Measurements from ENCODE around the gene SP7.
"Not testable (repeated sequence)": the region's sequence is repeated elsewhere in the genome, so short reads cannot be mapped to it uniquely, and the experiment has no call there.

The SP7 gene

DNA sequence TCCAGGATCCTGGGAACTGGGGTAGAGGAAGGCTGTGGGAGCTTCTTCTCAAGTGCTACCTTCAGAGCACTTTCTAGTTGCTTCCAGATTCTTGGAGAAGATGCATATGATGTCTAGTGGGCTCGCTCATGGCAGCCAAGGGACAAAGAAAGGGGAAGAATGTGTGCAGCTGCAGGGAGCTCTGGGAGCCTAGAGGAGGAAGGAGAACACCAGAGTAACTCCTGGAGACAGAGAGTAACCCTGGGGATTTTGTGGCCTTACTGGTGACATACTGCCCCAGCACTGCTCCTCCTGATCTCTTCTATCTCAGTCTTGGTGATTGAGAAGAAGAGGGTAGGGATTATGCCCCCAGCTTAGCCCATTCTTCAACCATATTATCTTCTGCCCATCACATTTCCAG is 10.3 kb upstream of the SP7 start:
- DNase-seq (ENCODE audit: low spot score): no peak

GRCh38 chr12:53345486-53346188 is 9.5 kb upstream of the SP7 start:
- DNase-seq (ENCODE audit: low spot score): peak; percentile 85

GRCh38 chr12:53344824-53345485 is 8.8 kb upstream of the SP7 start:
- peak; percentile 92 for DNase-seq (ENCODE audit: low spot score)

DNA sequence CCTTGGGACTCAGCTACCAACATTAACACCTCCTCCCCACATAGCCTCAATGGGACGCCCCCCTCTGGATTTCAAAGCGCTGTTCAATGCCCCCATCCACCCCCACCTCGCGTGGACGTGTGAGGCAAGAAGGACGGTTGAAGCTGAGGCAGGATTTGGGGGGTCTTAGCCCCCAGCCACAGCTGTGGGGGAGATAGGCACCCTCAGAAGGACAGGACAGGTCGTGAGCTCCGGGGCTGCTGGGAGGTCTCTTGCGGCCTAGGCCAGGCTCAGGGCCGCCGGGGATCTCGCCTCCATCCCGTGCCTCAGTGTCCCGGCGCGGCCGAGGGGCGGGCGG is 8.3 kb upstream of the SP7 start:
- DNase-seq (ENCODE audit: low spot score): no peak

DNA sequence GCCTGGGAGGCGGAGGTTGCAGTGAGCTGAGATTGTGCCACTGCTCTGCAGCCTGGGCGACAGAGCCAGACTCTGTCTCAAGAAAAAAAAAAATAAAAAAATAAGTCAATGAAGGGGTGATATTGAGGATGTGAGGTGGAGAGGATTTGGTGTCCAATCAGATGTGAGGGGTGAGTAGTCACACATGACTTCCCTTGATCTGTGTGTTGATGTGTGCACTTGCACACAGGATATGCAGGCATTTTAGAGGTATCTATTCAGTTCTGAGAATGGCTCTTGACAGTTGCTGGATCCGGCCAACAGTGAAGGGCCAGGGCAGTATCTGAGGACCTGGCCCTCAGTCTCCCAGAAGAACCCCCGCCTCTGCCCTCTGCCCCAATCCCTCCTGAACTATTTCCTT is 7.8 kb upstream of the SP7 start:
- DNase-seq (ENCODE audit: low spot score): no peak

GRCh38 chr12:53343449-53343848 is 7.3 kb upstream of the SP7 start:
- no peak for DNase-seq (ENCODE audit: low spot score)

- no peak for DNase-seq (ENCODE audit: low spot score)
These were observed 4.2 kb upstream of the SP7 start for GRCh38 chr12:53340398-53340797.

- no peak for DNase-seq (ENCODE audit: low spot score)
These were observed 2.8 kb upstream of the SP7 start for GRCh38 chr12:53338916-53339315.

- DNase-seq (ENCODE audit: low spot score): no peak
These were observed 1.9 kb upstream of the SP7 start for GRCh38 chr12:53338017-53338416.

DNA sequence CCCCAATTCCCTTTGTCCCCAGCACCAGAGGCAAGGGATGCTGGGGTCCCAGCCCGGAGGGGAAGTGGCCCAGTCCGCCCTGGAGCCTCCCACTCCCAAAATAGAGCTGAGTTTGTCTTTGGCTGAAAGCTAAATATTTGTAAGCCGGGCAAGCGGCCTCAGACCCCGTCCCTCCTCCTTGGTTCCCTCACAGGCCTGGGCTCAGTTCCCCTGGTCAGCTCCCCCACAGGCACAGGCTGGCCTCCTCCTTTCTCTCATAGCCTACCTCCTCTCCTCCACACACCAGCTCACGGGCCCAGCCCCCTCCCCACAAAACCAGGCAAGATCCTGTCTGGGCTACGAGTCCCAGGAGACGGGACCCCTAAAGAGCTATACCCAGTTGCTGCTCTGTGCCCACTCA is 1.3 kb downstream of the SP7 start:
- no peak for DNase-seq (ENCODE audit: low spot score)

- DNase-seq (ENCODE audit: low spot score): no peak
These were observed 2.3 kb downstream of the SP7 start for GRCh38 chr12:53333845-53334244.

GRCh38 chr12:53333289-53333688 is 2.9 kb downstream of the SP7 start:
- no peak for DNase-seq (ENCODE audit: low spot score)

DNA sequence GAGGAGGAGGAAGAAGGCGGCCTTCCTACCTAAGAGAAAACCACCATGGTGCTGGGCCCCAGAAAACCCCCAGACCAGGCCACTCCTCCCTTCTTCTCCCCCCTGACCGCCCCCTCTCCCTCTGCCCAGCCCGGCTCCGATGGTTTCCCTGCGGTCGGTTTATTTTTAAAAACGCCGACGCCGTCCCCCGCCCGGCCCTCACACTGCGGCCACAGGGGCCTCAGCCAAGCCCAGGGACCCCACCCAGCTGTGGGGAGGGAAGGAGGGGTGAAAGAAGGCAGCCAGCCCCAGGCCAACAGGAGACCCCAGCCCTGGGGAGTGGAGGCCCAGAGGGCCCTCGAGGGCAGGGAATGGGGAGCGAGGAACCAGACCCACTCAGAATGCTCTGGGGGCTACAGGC is 3.4 kb downstream of the SP7 start:
- no peak for DNase-seq (ENCODE audit: low spot score)

DNA sequence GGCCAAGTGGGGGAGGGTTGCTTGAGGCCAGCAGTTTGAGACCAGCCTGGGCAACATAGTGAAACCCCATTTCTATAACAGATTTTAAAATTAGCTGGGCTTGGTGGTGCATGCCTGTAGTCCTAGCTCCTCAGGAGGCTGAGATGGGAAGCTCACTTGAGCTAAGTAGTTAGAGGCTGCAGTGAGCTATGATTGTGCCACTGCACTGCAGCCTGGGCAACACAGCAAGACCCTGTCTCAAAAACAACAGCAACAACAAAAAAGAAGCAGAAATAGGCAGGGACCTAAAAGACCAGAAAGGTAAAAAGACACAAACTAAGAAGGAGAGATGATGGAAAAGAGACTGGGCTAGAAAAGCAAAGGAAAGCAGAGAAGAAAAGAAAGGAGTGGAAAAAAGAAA is 3.8 kb downstream of the SP7 start:
- not testable (repeated sequence) for DNase-seq (ENCODE audit: low spot score)

- DNase-seq (ENCODE audit: low spot score): no peak
These were observed 5.5 kb downstream of the SP7 start for GRCh38 chr12:53330671-53331070.

- DNase-seq (ENCODE audit: low spot score): no peak
These were observed 8.1 kb downstream of the SP7 start for GRCh38 chr12:53328043-53328435.

DNA sequence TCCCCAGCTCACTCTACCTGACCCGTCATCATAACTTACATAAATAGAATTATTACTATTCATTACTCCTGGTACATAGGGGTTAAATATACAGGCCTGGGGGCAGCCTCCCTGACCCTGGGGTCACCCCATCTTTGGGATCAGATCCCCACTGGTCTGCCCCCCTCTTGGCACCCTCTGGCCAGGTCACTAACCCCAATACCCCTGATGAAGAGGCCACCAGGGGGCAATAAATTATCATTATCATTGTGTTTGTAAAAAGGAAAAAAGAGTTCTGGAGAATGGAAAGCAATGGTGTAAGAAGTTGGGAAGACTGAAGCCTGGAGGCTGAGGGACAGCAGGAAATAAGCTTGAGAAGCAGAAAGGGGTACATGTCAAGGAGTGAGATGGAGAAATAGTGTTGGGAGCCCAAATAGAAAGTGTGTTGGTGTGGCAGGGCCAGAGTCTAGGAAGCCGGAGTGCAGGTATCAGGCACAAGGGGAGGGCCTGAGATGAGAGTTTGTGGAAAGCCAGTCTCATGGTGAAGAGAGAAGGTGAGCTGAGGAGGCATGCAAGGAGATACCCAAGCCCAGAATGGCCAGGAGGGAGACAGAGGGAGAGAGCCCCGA is 8.6 kb downstream of the SP7 start:
- DNase-seq (ENCODE audit: low spot score): no peak

DNA sequence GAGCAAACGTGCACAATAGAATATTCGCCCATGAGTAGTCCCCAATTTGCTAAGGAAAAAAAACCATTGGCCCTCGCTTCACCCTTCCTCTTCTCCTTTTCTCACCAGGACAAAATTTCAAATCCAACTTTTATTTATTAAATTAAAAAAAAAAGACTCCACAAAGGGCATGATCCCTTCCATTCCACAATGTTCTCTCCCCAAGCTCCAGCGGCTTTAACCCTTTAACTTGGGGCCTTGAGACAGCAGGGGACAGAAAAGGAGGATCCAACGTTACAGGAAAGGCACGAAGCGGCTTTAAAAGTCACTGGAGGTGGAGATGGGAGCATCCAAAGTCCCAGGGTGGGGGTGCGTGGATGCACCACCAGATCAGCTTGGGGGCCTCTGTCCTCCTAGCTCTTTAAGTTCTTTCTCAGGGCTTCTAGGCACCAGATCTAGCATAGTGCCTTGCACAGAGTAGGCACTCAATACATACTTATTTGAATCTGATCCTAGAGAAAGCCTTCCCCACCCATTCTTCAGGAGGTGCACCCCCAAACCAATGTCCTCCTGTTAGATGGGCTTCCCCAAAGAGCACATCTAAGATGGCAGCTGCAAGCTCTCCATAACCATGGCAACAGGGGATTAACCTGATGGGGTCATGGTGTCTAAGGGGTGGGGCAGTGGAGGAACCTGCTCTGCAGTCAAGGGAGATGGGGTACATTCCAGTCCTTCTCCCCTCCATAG is 9.5 kb downstream of the SP7 start:
- DNase-seq (ENCODE audit: low spot score): no peak

DNA sequence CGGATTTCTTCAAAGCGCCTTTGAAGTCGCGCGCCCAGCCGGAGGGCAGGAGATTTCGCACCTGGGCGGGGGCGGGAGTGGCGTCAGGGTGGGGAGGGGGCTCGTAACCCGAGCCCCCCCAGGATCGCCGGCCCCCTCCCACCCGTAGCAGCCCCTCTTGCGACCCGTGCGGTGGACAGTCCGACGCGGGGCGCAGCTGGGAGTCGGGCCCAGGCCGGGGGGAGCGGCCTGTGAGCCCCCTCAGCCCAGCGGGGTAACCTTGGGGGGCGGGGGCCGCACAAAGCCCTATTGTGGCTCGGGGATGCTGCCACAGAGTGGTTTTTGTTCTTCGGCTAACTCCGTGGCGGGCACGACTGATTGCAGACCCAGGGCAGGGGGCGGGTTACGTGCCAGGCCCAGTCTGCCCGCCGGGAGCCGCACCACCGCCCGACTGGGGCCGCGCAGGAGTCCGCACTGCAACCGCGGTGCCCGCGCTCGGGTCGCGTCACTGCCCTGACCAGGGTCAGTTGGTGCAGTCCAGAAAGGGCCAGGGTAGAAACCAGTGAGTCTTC is 10.6 kb downstream of the SP7 start:
- peak; percentile 66 for DNase-seq (ENCODE audit: low spot score)

DNA sequence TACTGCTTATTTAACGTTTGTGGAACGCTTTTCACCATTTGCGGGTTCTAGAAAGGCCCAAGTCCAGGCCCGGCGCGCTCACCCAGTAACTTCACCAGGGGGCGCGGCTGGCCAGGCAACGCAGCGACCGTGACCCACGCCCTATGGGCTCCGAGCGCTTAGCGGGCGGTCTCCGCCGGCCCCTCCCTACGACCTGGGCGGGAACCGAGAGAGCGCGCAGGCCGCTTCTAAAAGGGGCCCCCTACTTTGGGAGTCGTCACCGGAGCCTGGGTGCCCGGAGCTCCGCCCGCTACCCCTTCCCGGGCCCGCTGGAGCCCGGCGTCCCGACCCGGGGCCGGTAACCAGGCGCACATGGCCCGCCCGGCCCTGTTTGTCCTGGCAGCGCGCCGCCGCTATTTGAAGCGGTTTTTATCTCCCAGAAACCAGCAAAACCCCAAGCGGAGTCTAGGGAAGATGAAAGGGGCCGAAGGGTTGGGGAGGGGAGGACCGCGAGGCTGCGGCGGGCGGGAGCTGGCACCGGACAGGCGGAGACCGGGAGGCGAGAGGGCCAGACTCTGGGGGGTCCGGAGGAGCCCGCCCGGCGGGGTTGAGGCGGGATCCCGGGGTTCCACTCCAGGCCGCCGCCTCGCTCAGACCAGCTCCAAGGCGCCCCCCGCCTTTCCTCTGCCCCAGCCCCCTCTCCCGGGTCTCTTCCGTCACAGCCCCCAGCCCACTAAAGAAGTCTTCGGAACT is 11.2 kb downstream of the SP7 start:
- DNase-seq (ENCODE audit: low spot score): peak; percentile 97

GRCh38 chr12:53324113-53324778 is 11.9 kb downstream of the SP7 start:
- DNase-seq (ENCODE audit: low spot score): no peak

All from GM03348 (cell line).